ENCODE data around the gene FOS. TPM values are rescaled to one million over a fixed set of nuclear protein-coding genes. Genes with fewer than 3 reads are reported as not detected.
A peak's percentile ranks its signal among the peaks of the same experiment; 100 is the strongest.
"Not testable (repeated sequence)": the region's sequence is repeated elsewhere in the genome, so short reads cannot be mapped to it uniquely, and the experiment has no call there.

Gene FOS
- total RNA-seq, 2 experiments from 2014 or later, result 49.7 to 53.5 TPM

GRCh38 chr14:75293920-75294648, 15.5 kb downstream of the FOS start:
- Mint-ChIP-seq H3K9me3 (no peaks in the 10 kb centered on the region), H3K4me1 (peaks cover 23% of the 10 kb centered on the region), H3K4me3 (peak overlapping the region; percentile 75), H3K27ac (peak overlapping the region; percentile 47), H3K27me3 (peaks cover 27% of the 10 kb centered on the region), H3K36me3 (ENCODE audit: low read depth) (no peaks in the 10 kb centered on the region)
- CTCF ChIA-PET, result interaction anchor here (0.6 to 13.3 kb wide), 15 partner anchors 9 to 1019 kb away, joined by 3 to 216 read pairs (median 6); partner anchors contain the start of genes AREL1, FCF1 and NEK9
- POLR2A ChIA-PET, result interaction anchor here (0.7 to 3.0 kb wide), 10 partner anchors 9 to 195 kb away, joined by 3 to 23 read pairs (median 4); partner anchors contain the start of genes NEK9 and TMED10
- peak; percentile 95 for DNase-seq

GRCh38 chr14:75294649-75295033, 16.0 kb downstream of the FOS start:
- no peak overlapping the region for H3K27ac Mint-ChIP-seq
- no peak for DNase-seq
- H3K9me3 Mint-ChIP-seq, result no peaks in the 10 kb centered on the region
- ChIA-PET CTCF (interaction anchor here (0.8 to 13.3 kb wide), 13 partner anchors 8 to 349 kb away, joined by 3 to 216 read pairs (median 6); partner anchors contain the start of gene NEK9), POLR2A (interaction anchor here (0.7 to 3.0 kb wide), 9 partner anchors 9 to 194 kb away, joined by 3 to 23 read pairs (median 4); partner anchors contain the start of genes NEK9 and TMED10)
- H3K27me3 Mint-ChIP-seq, result peaks cover 24% of the 10 kb centered on the region
- no peaks in the 10 kb centered on the region for H3K36me3 Mint-ChIP-seq (ENCODE audit: low read depth)
- H3K4me3 Mint-ChIP-seq, result peak overlapping the region; percentile 75
- peaks cover 23% of the 10 kb centered on the region for H3K4me1 Mint-ChIP-seq

- CTCF ChIA-PET, result interaction anchor here (0.6 to 13.3 kb wide), 20 partner anchors 9 to 412 kb away, joined by 3 to 216 read pairs (median 6); partner anchors contain the start of gene NEK9
- Mint-ChIP-seq H3K27me3 (peaks cover 20% of the 10 kb centered on the region), H3K9me3 (no peaks in the 10 kb centered on the region), H3K4me3 (peak overlapping the region; percentile 75), H3K4me1 (peaks cover 23% of the 10 kb centered on the region), H3K36me3 (ENCODE audit: low read depth) (no peaks in the 10 kb centered on the region), H3K27ac (no peak overlapping the region)
- POLR2A ChIA-PET, result interaction anchor here (0.9 to 3.0 kb wide), 5 partner anchors 36 to 169 kb away, joined by 3 to 23 read pairs (median 4); partner anchors contain the start of genes NEK9 and TMED10
- DNase-seq, result peak; percentile 31
These were observed 16.4 kb downstream of the FOS start for GRCh38 chr14:75295061-75295461.

DNA sequence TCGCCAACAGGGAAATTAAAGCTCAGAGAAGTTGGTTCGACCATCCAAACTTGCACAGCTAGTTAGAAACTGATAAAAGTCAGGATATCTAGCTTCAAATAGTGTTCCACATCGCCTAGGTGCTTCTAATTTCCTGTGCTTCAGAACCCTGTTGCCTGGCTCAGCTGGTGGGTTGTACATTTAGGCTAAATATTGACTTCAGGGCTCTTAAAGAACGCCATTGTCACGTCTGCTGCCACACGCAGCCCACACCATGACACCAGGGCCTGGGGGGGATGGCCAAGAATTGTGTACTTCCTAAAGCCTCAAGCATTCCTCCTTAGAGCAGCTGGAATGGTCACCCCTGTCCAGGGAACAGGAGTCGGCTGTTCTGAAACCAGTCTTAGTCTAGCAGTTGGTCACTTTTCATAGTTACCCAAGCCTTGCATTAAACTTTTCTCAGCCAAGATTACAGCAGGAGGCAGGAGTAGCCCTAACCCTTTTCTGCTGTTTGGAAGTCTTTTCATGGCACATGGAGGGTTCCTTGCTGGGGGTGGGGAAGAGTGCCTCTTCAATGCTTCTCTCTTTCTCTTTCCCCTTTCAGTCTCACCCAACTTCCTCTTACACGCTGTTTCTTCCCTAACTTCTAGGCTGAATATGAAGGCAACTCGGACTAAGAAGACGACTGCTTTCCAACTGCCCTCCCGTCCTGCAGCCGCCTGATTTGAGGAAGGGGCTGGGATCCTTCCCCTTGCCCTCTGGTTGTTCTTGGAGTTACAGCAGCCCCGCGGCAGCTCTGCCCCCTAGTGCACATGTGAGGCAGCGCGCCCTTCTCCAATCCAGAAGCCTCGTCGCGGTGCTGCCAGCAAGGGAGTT, 17.1 kb downstream of the FOS start:
- Mint-ChIP-seq H3K4me1 (peaks cover 24% of the 10 kb centered on the region), H3K9me3 (no peaks in the 10 kb centered on the region), H3K27me3 (peaks cover 15% of the 10 kb centered on the region), H3K4me3 (peak overlapping the region; percentile 75), H3K36me3 (ENCODE audit: low read depth) (no peaks in the 10 kb centered on the region), H3K27ac (no peak overlapping the region)
- CTCF ChIA-PET, result interaction anchor here (0.6 to 13.3 kb wide), 23 partner anchors 8 to 413 kb away, joined by 3 to 216 read pairs (median 5); partner anchors contain the start of gene NEK9
- POLR2A ChIA-PET, result interaction anchor here (0.7 to 3.0 kb wide), 6 partner anchors 37 to 169 kb away, joined by 3 to 23 read pairs (median 4); partner anchors contain the start of genes NEK9 and TMED10
- peak; percentile 80 for DNase-seq

DNA sequence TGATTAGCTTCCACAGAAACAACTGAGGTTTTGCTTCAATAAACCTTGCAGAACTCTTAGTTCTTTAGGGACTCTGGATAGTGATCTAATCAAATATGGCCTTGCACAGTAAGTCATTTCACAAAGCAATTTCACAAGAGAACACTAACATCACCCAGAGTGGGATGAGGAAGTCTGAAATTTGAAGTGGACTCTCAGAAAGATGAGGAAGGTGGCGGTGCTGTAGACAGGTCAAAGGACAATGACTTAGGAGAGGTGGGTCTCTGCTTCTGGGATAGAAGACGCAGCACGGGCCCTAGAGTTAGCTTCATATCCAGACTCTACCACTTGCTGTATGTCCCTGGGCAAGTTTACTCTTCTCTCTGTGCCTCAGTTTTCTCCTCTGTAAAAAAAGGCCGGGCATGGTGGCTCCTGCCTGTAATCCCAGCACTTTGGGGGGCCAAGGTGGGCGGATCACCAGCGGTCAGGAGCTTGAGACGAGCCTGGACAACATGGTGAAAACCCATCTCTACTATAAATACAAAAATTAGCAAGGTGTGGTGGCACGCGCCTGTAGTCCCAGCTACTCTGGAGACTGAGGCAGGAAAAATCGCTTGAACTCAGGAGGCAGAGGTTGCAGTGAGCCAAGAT, 18.9 kb downstream of the FOS start:
- Mint-ChIP-seq H3K27me3 (peaks cover 7% of the 10 kb centered on the region), H3K9me3 (no peaks in the 10 kb centered on the region), H3K4me3 (no peak overlapping the region), H3K4me1 (peaks cover 39% of the 10 kb centered on the region), H3K36me3 (ENCODE audit: low read depth) (no peaks in the 10 kb centered on the region), H3K27ac (no peak overlapping the region)
- no peak for DNase-seq
- CTCF ChIA-PET, result interaction anchor here (0.7 to 13.3 kb wide), 14 partner anchors 10 to 368 kb away, joined by 3 to 216 read pairs (median 4); partner anchors contain the start of gene NEK9
- POLR2A ChIA-PET, result interaction anchor here (0.9 to 1.1 kb wide), 4 partner anchors 30 to 221 kb away, joined by 3 to 4 read pairs (median 3); partner anchors contain the start of gene NEK9

- H3K27me3 Mint-ChIP-seq, result peaks cover 7% of the 10 kb centered on the region
These were observed 19.7 kb downstream of the FOS start for GRCh38 chr14:75298187-75298965.

GRCh38 chr14:75299059-75299458, 20.4 kb downstream of the FOS start:
- POLR2A ChIA-PET, result no interaction called here
- no peak overlapping the region for H3K4me3 Mint-ChIP-seq
- H3K27ac Mint-ChIP-seq, result no peak overlapping the region
- peaks cover 7% of the 10 kb centered on the region for H3K27me3 Mint-ChIP-seq
- no peaks in the 10 kb centered on the region for H3K9me3 Mint-ChIP-seq
- DNase-seq, result no peak
- CTCF ChIA-PET, result interaction anchor here (0.9 to 13.3 kb wide), 7 partner anchors 142 to 230 kb away, joined by 3 to 216 read pairs (median 4); partner anchors contain the start of genes NEK9 and ZC2HC1C
- peaks cover 41% of the 10 kb centered on the region for H3K4me1 Mint-ChIP-seq
- no peaks in the 10 kb centered on the region for H3K36me3 Mint-ChIP-seq (ENCODE audit: low read depth)

More at GRCh38 chr14:75298187-75298965, 19.7 kb downstream of the FOS start:
- Mint-ChIP-seq H3K27ac (no peak overlapping the region), H3K9me3 (no peaks in the 10 kb centered on the region), H3K4me3 (no peak overlapping the region), H3K4me1 (peaks cover 40% of the 10 kb centered on the region), H3K36me3 (ENCODE audit: low read depth) (no peaks in the 10 kb centered on the region)
- DNase-seq, result no peak
- CTCF ChIA-PET, result interaction anchor here (0.7 to 13.3 kb wide), 8 partner anchors 156 to 301 kb away, joined by 3 to 216 read pairs (median 4); partner anchors contain the start of genes NEK9 and ZC2HC1C
- POLR2A ChIA-PET, result interaction anchor here (0.9 to 1.1 kb wide), 3 partner anchors 167 to 222 kb away, joined by 3 to 4 read pairs (median 3); partner anchors contain the start of gene NEK9

DNA sequence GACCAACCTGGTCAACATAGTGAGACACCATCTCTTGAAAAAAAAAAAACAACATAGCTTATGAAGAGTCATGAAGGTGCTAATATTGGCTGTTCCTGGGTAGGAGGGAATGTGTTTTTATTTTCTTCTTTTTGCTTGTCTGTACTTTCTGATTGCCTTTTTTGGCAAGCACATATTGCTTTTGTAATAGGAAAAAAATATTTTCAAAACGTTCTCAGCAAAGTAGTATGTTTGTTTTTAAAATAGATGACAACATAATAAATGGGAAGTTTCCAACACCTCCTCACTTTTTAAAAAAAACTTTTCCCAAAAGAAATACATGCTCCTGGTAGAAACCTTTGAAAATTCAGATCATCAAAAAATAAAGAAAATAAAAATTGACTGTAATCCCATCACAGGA, 20.9 kb downstream of the FOS start:
- no peak overlapping the region for H3K4me3 Mint-ChIP-seq
- H3K36me3 Mint-ChIP-seq (ENCODE audit: low read depth), result no peaks in the 10 kb centered on the region
- ChIA-PET POLR2A (no interaction called here), CTCF (interaction anchor here (0.7 to 13.3 kb wide), 7 partner anchors 143 to 438 kb away, joined by 3 to 216 read pairs (median 3); partner anchors contain the start of genes NEK9 and ZC2HC1C)
- H3K27me3 Mint-ChIP-seq, result peaks cover 7% of the 10 kb centered on the region
- peaks cover 39% of the 10 kb centered on the region for H3K4me1 Mint-ChIP-seq
- H3K27ac Mint-ChIP-seq, result no peak overlapping the region
- no peaks in the 10 kb centered on the region for H3K9me3 Mint-ChIP-seq
- no peak for DNase-seq

DNA sequence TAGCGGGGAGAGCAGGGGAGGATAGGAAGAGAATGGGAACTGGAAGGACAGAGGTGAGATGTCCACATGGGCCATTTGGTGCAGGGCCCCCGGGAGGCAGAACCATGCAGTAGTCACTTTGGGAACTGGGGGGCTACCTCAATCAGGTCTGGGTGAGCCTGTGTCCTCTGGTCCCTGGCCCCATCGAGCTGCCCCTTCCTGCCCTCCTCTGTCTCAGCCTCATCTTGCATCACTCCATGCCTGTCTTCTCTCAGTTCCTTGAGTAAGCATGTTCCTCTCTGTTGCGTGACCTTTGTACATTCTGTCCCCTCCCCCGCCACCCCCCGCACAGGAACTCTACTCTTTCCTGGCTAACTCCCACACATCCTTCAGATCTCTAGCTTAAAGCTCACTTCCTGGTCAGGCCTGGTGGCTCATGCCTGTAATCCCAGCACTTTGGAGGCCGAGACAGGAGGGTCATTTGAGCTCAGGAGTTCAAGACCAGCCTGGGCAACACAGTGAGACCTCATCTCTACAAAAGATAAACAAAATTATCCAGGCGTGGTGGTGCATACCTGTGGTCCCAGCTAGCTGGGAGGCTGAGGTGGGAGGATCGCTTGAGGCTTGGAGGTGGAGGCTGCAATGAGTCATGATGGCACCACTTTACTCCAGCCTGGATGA, 23.2 kb downstream of the FOS start:
- Mint-ChIP-seq H3K4me3 (no peak overlapping the region), H3K27ac (no peak overlapping the region), H3K36me3 (ENCODE audit: low read depth) (no peaks in the 10 kb centered on the region), H3K9me3 (no peaks in the 10 kb centered on the region), H3K27me3 (peaks cover 3% of the 10 kb centered on the region), H3K4me1 (peaks cover 21% of the 10 kb centered on the region)
- DNase-seq, result no peak
- ChIA-PET CTCF (interaction anchor here (0.6 to 13.3 kb wide), 12 partner anchors 8 to 355 kb away, joined by 3 to 216 read pairs (median 6); partner anchors contain the start of gene NEK9), POLR2A (interaction anchor here (1.2 to 1.7 kb wide), 3 partner anchors 145 to 175 kb away, joined by 3 to 5 read pairs (median 4); partner anchors contain the start of gene NEK9)

DNA sequence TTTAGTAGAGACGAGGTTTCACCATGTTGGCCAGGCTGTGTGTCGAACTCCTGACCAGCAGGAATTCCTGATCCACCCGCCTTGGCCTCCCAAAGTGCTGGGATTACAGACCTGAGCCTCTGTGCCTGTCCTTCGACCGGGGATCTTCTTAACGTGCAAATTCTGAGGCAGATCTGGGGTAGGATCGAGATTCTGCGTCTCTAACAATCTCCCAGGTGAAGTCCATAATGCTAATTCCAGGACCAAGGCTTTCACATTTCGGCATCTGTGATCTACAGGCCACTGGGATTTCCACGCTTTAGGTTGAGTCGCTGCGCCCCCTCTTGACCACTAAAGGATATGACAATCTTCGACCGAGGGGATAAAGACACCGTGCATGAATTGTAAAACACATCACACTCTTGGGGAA, 24.8 kb downstream of the FOS start:
- ChIA-PET CTCF (interaction anchor here (0.9 to 13.3 kb wide), 10 partner anchors 8 to 185 kb away, joined by 3 to 216 read pairs (median 6); partner anchors contain the start of gene NEK9), POLR2A (interaction anchor here (1.4 kb wide), 1 partner anchor 177 kb away, joined by 3 read pairs; the partner anchor contains the start of gene NEK9)
- peaks cover 30% of the 10 kb centered on the region for H3K4me1 Mint-ChIP-seq
- H3K36me3 Mint-ChIP-seq (ENCODE audit: low read depth), result no peaks in the 10 kb centered on the region
- no peak overlapping the region for H3K27ac Mint-ChIP-seq
- H3K9me3 Mint-ChIP-seq, result no peaks in the 10 kb centered on the region
- no peaks in the 10 kb centered on the region for H3K27me3 Mint-ChIP-seq
- DNase-seq, result peak; percentile 60
- H3K4me3 Mint-ChIP-seq, result no peak overlapping the region

GRCh38 chr14:75306410-75306809, 27.8 kb downstream of the FOS start:
- H3K36me3 Mint-ChIP-seq (ENCODE audit: low read depth); H3K27ac Mint-ChIP-seq; DNase-seq; POLR2A ChIA-PET; H3K27me3 Mint-ChIP-seq; H3K4me3 Mint-ChIP-seq; H3K9me3 Mint-ChIP-seq: not testable (repeated sequence)
- CTCF ChIA-PET, result interaction anchor here (0.7 to 13.3 kb wide), 11 partner anchors 11 to 347 kb away, joined by 3 to 216 read pairs (median 4); partner anchors contain the start of gene NEK9
- H3K4me1 Mint-ChIP-seq, result peaks cover 27% of the 10 kb centered on the region

Data from activated CD4-positive, alpha-beta memory T cell treated with anti-CD3 and anti-CD28 coated beads, Interleukin-2, amount 10 ng/mL, durations not matched to agents 7 days and 5 days (primary cell).